ENCODE data around the gene PNP.

Gene PNP

GRCh38 chr14:20438664-20439063 is 30.5 kb upstream of the PNP start:
- Histone ChIP-seq H3K4me3 (ENCODE audit: low read length) (no peak overlapping the region), H3K27ac (ENCODE audit: low read length) (no peak overlapping the region), H3K4me1 (ENCODE audit: low read length) (no peaks in the 10 kb centered on the region), H3K4me2 (ENCODE audit: low read depth, low read length) (no peak overlapping the region), H3K27me3 (replicated peaks; ENCODE audit: insufficient read depth, low read length) (no peaks in the 10 kb centered on the region), H3K9me2 (replicated peaks; ENCODE audit: insufficient read depth, low read length) (no peaks in the 10 kb centered on the region), H3F3A (ENCODE audit: insufficient read depth, low read length) (no peaks in the 10 kb centered on the region), H2AFZ (ENCODE audit: low read length) (no peak overlapping the region), H3K36me3 (replicated peaks; ENCODE audit: insufficient read depth, low read length) (no peaks in the 10 kb centered on the region), H3K9me3 (replicated peaks; ENCODE audit: insufficient read depth, low read length) (no peaks in the 10 kb centered on the region), H3K79me2 (ENCODE audit: low read length) (no peaks in the 10 kb centered on the region), H3K9ac (ENCODE audit: low read length) (no peak overlapping the region), H4K20me1 (ENCODE audit: insufficient read depth, low read length) (no peaks in the 10 kb centered on the region)
- TF ChIP-seq EZH2 (optimal IDR thresholded peaks at IDR 0.05; ENCODE audit: low read depth, low read length) = no peak
- no peak for TF ChIP-seq EZH2phosphoT487 (IDR thresholded peaks at IDR 0.05; ENCODE audit: low read length)
- TF ChIP-seq, protein P1, sequence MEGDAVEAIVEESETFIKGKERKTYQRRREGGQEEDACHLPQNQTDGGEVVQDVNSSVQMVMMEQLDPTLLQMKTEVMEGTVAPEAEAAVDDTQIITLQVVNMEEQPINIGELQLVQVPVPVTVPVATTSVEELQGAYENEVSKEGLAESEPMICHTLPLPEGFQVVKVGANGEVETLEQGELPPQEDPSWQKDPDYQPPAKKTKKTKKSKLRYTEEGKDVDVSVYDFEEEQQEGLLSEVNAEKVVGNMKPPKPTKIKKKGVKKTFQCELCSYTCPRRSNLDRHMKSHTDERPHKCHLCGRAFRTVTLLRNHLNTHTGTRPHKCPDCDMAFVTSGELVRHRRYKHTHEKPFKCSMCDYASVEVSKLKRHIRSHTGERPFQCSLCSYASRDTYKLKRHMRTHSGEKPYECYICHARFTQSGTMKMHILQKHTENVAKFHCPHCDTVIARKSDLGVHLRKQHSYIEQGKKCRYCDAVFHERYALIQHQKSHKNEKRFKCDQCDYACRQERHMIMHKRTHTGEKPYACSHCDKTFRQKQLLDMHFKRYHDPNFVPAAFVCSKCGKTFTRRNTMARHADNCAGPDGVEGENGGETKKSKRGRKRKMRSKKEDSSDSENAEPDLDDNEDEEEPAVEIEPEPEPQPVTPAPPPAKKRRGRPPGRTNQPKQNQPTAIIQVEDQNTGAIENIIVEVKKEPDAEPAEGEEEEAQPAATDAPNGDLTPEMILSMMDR (IDR thresholded peaks at IDR 0.05; ENCODE audit: low read length) = no peak
- no peak for DNase-seq

GRCh38 chr14:20440465-20440864 is 28.7 kb upstream of the PNP start:
- no peaks in the 10 kb centered on the region for H3K36me3 ChIP-seq (replicated peaks; ENCODE audit: insufficient read depth, low read length)
- H2AFZ ChIP-seq (ENCODE audit: low read length) = no peak overlapping the region
- no peaks in the 10 kb centered on the region for H4K20me1 ChIP-seq (ENCODE audit: insufficient read depth, low read length)
- H3K9me3 ChIP-seq (replicated peaks; ENCODE audit: insufficient read depth, low read length) = no peaks in the 10 kb centered on the region
- H3K4me2 ChIP-seq (ENCODE audit: low read depth, low read length) = no peak overlapping the region
- no peaks in the 10 kb centered on the region for H3K9me2 ChIP-seq (replicated peaks; ENCODE audit: insufficient read depth, low read length)
- no peak overlapping the region for H3K4me3 ChIP-seq (ENCODE audit: low read length)
- no peaks in the 10 kb centered on the region for H3K4me1 ChIP-seq (ENCODE audit: low read length)
- no peaks in the 10 kb centered on the region for H3K27me3 ChIP-seq (replicated peaks; ENCODE audit: insufficient read depth, low read length)
- DNase-seq = no peak
- TF ChIP-seq EZH2 (optimal IDR thresholded peaks at IDR 0.05; ENCODE audit: low read depth, low read length) (no peak), EZH2phosphoT487 (IDR thresholded peaks at IDR 0.05; ENCODE audit: low read length) (no peak)
- TF ChIP-seq, protein P1 (IDR thresholded peaks at IDR 0.05; ENCODE audit: low read length) = no peak
- no peaks in the 10 kb centered on the region for H3K79me2 ChIP-seq (ENCODE audit: low read length)
- H3F3A ChIP-seq (ENCODE audit: insufficient read depth, low read length) = no peaks in the 10 kb centered on the region
- no peak overlapping the region for H3K27ac ChIP-seq (ENCODE audit: low read length)
- H3K9ac ChIP-seq (ENCODE audit: low read length) = no peak overlapping the region

DNA sequence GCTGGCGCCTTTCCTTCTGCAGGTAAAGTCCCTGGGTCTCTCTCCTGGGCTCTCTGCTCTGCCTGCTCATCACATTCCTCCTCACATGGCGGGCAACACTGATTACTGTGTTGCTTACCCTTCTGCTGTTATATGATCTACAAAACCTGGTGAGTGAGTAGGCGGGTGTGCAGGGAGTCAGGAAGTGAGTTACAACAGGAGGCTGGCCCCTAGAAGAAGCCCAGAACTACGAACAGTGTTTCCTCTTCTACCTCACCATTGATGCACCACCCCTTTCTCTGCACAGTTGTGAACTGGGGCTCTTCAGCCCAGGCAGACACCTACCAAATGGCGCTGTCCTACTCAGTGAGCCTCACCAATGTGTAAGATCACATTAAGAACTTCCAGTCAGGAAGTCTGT is 28.3 kb upstream of the PNP start:
- Histone ChIP-seq H4K20me1 (ENCODE audit: insufficient read depth, low read length) (no peaks in the 10 kb centered on the region), H3K9me3 (replicated peaks; ENCODE audit: insufficient read depth, low read length) (no peaks in the 10 kb centered on the region), H3K27me3 (replicated peaks; ENCODE audit: insufficient read depth, low read length) (no peaks in the 10 kb centered on the region), H3K36me3 (replicated peaks; ENCODE audit: insufficient read depth, low read length) (no peaks in the 10 kb centered on the region), H2AFZ (ENCODE audit: low read length) (no peak overlapping the region), H3K27ac (ENCODE audit: low read length) (no peak overlapping the region), H3K4me3 (ENCODE audit: low read length) (no peak overlapping the region), H3K4me1 (ENCODE audit: low read length) (no peaks in the 10 kb centered on the region), H3K9me2 (replicated peaks; ENCODE audit: insufficient read depth, low read length) (no peaks in the 10 kb centered on the region), H3K4me2 (ENCODE audit: low read depth, low read length) (no peak overlapping the region), H3K9ac (ENCODE audit: low read length) (no peak overlapping the region), H3K79me2 (ENCODE audit: low read length) (no peaks in the 10 kb centered on the region), H3F3A (ENCODE audit: insufficient read depth, low read length) (no peaks in the 10 kb centered on the region)
- TF ChIP-seq EZH2phosphoT487 (IDR thresholded peaks at IDR 0.05; ENCODE audit: low read length) (no peak), EZH2 (optimal IDR thresholded peaks at IDR 0.05; ENCODE audit: low read depth, low read length) (no peak)
- TF ChIP-seq, protein P1 (IDR thresholded peaks at IDR 0.05; ENCODE audit: low read length) = no peak
- no peak for DNase-seq

Measured in MM.1S (cell line).